SH-SY5Y (cell line): ENCODE results near the gene GRIP1.

Experiments
- GATA2 ChIP-seq: IDR thresholded peaks from 2 replicates; pipeline ENCODE4 v1.6.1; 2011; ENCODE audit warnings: mild to moderate bottlenecking, low read depth, low read length
- GATA3 ChIP-seq: IDR thresholded peaks from 2 replicates; pipeline ENCODE4 v1.6.1; 2011; ENCODE audit warnings: low read depth, mild to moderate bottlenecking, low read length, moderate library complexity

The GRIP1 gene

DNA sequence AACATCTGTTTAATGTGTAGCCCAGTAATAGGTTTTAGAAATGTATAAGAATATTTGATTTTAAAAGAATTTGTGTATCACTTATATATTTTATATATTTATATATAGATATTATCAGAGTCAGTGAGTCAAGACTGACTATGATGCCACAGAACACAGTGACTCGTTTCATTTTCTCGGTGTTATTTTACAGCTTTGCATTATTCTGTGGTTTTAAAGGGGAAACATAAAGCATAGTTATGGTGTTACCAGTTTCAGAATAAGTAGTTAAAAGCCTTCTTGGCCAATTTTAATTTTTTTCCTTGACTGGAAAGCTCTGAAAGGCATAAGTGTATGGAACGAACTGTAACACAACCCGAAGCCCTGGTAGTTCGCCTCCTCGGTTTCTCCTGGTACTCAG is 91.0 kb downstream of the GRIP1 start:
- TF ChIP-seq GATA2 = no peak
- no peak for TF ChIP-seq GATA3

DNA sequence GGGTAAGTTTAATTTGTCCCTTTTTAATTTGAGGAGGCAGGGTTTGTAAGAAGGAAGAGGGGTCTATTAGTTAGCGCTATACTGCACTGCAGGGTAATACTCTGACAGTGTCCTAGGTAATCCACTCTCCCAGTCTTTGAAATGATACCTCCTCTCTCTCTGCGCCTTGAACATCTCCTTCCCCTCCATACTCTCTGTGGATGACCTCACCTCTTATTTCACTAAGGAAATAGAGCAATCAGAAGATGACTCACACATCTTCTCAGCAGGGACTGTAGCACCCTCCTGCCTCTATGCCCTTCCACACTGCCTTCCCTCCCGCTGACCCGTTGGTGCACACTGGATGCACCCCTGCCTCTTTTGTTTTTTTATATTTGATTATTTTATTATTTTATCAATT is 94.2 kb downstream of the GRIP1 start:
- no peak for TF ChIP-seq GATA3

- no peak for TF ChIP-seq GATA3
- TF ChIP-seq GATA2 = no peak
These were observed 105.3 kb downstream of the GRIP1 start for GRCh38 chr12:66573605-66574004.

DNA sequence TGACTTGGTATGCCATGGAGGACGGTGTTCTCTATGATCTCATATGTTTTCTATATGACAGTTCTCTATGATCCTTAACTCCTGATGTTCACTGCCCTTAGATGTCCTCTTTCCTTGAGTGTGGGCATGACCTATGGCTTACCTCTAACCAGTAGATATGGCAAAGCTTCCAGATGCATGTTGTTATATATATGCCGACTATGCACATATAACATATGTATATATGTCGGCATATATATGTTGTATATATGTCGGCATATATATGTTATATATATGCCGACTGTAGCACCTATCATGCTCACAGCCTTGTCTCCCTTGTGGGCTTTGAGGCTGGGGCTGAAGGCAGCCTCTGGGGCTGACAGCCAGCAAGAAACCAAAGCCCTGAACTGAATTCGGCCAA is 106.0 kb downstream of the GRIP1 start:
- TF ChIP-seq GATA2 = no peak
- TF ChIP-seq GATA3 = no peak

GRCh38 chr12:66571361-66571915 is 107.4 kb downstream of the GRIP1 start:
- TF ChIP-seq GATA3 (no peak), GATA2 (no peak)

- TF ChIP-seq GATA2 (no peak), GATA3 (no peak)
These were observed 115.7 kb downstream of the GRIP1 start for GRCh38 chr12:66563220-66563619.

GRCh38 chr12:66555113-66555512 is 123.8 kb downstream of the GRIP1 start:
- no peak for TF ChIP-seq GATA3
- no peak for TF ChIP-seq GATA2

GRCh38 chr12:66552716-66553115 is 126.2 kb downstream of the GRIP1 start:
- no peak for TF ChIP-seq GATA2
- TF ChIP-seq GATA3 = no peak

DNA sequence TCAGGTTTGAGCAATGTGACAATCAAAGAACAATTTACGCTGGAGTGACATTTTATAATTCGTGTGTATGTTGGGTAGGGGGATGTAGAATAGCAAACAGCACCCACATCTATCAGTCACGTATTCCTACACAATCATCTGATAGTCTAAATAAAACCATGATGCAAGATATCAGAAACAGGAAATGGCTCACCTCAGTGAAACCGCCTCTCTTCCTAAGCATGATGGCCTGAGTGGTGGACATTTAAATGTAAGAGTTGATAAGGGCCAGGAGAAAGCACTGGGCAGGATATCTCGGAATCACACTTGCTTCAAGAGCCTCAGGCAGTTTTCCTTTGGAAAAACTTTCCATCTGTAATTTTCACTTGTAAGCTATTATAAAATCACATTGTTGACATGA is 128.2 kb downstream of the GRIP1 start:
- TF ChIP-seq GATA2 (no peak), GATA3 (no peak)

- TF ChIP-seq GATA2 = no peak
- TF ChIP-seq GATA3 = no peak
These were observed 129.9 kb downstream of the GRIP1 start for GRCh38 chr12:66549050-66549389.

GRCh38 chr12:66548338-66549049 is 130.4 kb downstream of the GRIP1 start:
- TF ChIP-seq GATA2 = no peak
- no peak for TF ChIP-seq GATA3

DNA sequence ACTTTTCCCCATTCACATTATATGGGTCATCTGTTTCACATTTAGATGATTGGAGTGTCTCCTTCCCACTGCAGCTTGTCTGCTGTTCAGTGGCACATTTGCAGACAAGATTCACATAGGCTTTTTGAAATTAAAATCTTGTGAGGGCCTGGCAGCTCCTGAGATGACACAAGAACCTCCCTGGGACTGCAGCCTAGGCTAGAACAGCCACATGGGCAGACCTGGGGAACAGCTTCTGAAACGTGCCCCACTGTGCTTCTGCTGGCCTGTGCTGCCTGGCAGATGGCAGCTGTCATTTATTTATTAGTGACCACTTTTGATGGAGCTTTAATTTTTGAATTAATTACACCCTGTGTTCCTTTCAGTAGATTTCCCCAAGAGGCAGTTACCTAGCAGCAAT is 137.4 kb downstream of the GRIP1 start:
- no peak for TF ChIP-seq GATA3
- no peak for TF ChIP-seq GATA2

- TF ChIP-seq GATA2 (no peak), GATA3 (no peak)
These were observed 139.4 kb downstream of the GRIP1 start for GRCh38 chr12:66539431-66539830.

- TF ChIP-seq GATA2 (no peak), GATA3 (no peak)
These were observed 139.9 kb downstream of the GRIP1 start for GRCh38 chr12:66538970-66539369.

GRCh38 chr12:66537876-66538275 is 141.0 kb downstream of the GRIP1 start:
- TF ChIP-seq GATA3 (0 out of 2 replicates have a peak, but pooled peaks have one; percentile 16), GATA2 (peak; percentile 39; the same call in 1 of the 2 replicates)

DNA sequence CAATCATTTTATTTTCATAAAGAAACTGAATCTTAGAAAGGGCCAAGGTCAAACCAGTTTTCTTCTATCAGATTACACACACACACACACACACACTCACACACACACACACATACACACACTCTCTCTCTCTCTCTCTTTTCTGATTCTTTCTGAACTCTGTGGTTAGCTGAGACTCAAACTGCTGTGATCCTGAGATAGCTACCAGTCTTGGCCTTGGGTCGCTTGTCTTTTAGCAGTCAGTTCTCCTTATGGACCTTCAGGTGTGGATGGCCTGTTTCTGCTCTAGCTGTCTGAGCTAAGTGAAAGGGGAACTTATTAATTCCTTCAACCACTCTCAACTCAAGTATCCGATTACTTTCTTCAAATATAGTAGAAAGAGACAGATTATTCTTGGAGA is 145.1 kb downstream of the GRIP1 start:
- TF ChIP-seq GATA2 = no peak
- no peak for TF ChIP-seq GATA3

GRCh38 chr12:66531766-66532165 is 147.1 kb downstream of the GRIP1 start:
- TF ChIP-seq GATA2 (no peak), GATA3 (no peak)

DNA sequence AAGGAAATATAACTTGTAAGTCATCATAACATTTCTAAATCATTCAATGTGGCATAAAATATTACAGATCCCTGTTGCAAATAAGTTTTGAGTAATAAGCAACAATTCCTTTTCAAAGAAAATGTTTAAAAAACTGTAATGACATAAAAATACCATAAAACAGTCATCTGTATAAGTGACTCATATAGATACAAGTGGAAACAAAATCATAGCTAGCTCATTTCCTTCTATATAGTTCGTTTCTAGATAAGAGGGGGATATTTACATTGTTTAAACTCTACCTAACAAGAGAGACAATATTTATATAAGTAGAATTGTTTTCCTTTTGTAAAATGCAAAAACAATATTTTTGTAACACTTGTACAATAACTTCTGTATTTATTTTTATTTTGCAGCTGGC is 148.9 kb downstream of the GRIP1 start:
- TF ChIP-seq GATA2 (no peak), GATA3 (no peak)
